ENCODE measurements around the gene MTFR1L.
A peak's percentile ranks its signal among the peaks of the same experiment; 100 is the strongest.

Gene MTFR1L

DNA sequence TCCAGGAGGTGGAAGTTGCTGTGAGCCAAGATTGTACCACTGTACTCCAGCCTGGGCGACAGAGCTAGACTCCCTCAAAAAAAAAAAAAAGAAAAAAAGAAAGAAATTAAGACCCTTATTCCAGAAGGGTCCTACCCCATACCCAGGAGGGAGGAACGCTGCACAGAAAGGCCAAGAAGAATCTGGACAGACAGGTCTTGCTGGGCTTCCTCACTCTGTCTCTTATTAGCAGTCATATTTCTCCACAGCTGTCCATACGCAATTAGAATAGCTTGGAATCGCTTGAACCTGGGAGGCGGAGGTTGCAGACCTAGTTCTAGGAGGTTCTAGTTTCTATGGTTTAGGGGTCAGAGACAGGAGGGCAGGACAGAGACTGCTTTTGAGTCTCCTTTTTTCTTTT lies 58.9 kb downstream of the MTFR1L start:
- DNase-seq (ENCODE audit: low spot score): no peak

DNA sequence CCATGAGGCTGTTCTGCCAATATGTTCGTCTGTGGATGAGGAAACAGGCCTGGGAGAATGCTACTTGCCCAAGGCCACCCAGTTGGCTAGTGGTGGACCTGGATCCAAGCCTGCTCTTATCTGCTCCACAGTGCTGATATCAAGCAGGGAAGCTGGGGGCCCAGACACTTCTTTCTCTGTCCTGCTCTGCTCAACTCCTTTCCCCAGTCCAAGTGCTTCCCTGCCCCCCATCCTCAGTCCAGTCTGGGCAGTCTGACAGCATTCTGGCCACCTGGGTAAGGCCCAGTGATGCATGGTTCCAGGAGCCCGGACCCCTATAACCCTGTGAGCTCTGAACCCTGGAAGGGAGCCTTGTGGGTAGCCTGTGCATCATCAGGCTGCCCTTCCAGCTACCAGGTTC lies 59.9 kb downstream of the MTFR1L start:
- peak; percentile 44 for DNase-seq (ENCODE audit: low spot score)

- DNase-seq (ENCODE audit: low spot score): no peak
Measured at GRCh38 chr1:25880518-25880917, 60.8 kb downstream of the MTFR1L start.

GRCh38 chr1:25881266-25881665 lies 61.5 kb downstream of the MTFR1L start:
- DNase-seq (ENCODE audit: low spot score): no peak

Data from ecto neural progenitor cell (in vitro differentiated cells).